ENCODE data around the gene SYNCRIP. TPM values are rescaled to one million over a fixed set of nuclear protein-coding genes. Genes with fewer than 3 reads are reported as not detected.
A peak's percentile ranks its signal among the peaks of the same experiment; 100 is the strongest.
"Not testable (repeated sequence)": the region's sequence is repeated elsewhere in the genome, so short reads cannot be mapped to it uniquely, and the experiment has no call there.

The SYNCRIP gene
- 118 TPM for total RNA-seq

DNA sequence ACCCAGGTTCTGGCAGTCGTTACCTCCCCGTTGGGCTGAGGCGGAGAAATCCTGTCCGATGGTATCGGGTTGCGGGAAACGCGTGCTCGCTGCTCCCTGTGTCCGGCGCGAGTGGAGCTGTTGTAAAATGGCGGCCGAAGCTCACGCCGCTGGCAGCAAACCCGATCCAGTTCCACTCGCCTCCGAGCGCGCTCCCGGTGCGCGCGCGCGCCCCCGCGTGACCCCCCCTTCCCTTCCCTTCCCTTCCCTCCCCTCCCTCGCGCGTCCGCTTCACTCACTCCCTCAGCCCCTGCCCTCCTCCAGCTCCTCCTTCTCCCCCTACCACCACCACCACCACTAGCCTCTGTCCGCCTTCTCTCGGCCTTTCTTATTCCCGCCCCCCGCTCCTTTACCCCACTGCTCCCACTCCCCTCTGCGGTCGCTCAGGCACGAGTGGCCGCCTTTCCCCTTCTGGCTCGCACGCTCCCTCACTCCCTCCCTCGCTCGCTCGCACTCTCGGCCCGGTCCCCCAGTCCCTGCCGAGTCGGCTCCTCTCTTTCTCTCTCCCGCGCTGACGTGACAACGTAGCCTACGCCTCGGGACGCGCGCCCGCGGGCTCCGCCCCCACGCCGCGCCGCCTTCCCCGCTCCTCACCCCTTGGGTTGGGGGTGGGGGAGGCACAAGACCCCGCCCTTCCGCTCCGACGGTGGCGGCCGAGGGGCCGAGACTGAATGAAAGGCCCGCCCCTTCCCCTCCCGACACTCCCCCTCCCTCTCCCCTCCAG, at the start of gene SYNCRIP:
SYNCRIP (minus strand) TSS at position 113 of the 763 bp plus-strand sequence. CDS start 1,447 bp downstream, outside the sequence.
- DNase-seq, result peak; percentile 98

DNA sequence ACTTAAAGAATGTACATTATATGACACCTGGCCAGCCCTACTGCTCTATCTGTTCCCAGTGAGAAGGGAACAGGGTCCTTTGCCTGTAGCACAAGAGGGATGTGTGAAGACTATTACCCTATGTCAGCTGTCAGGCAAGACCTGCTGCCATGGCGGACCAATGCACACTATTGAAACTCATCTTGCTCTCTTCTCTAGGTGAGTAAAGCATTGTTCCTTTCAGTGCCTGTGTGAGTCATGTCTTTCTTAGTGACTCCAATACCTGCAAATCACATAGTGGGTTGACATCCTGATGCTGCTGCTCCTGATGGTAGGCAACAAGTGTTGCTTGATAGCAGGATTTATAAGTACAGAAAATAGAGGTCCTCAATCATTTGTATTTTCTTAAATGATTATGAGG, 48.8 kb upstream of the SYNCRIP start:
- no peak for DNase-seq

GRCh38 chr6:85690071-85690470, 47.4 kb upstream of the SYNCRIP start:
- DNase-seq, result no peak

- DNase-seq, result no peak
Measured at GRCh38 chr6:85685713-85686112, 43.0 kb upstream of the SYNCRIP start.

- no peak for DNase-seq
Measured at GRCh38 chr6:85684809-85685171, 42.1 kb upstream of the SYNCRIP start.

DNA sequence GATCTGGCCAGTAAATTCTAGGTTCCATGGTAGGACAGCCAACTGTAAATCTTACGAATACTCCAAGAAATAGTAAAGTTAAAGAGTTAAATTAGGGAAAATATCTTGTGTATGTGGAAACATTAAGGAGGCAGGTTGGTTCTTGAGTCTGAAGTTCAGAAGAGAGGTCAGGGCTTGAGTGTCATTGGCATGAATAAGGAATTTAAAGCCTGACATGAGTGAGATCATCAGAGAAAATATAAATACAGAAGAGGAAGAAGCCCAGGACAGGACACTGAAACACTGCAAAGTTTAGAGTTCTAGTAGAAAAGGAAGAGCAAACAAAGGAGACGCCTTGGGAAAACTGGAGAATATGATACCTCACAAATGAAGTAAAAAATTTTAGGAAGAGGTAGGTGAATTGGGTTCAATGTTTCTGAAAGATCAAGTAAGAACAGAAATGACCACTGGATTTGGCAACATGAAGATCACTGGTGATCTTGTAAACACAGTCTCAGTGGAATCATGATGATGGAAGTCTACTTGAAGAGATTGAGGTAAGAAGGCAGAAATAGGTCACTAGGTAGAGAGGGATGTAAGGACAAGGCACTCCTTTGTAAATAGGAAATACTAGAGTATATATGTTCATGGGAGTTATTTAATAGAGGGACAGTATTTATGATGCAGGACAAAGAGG, 41.6 kb upstream of the SYNCRIP start:
- no peak for DNase-seq

- DNase-seq, result not testable (repeated sequence)
Measured at GRCh38 chr6:85681899-85682298, 39.2 kb upstream of the SYNCRIP start.

- no peak for DNase-seq
Measured at GRCh38 chr6:85680388-85680787, 37.7 kb upstream of the SYNCRIP start.

- no peak for DNase-seq
Measured at GRCh38 chr6:85679445-85680123, 36.9 kb upstream of the SYNCRIP start.

GRCh38 chr6:85678602-85679444, 36.1 kb upstream of the SYNCRIP start:
- DNase-seq, result peak; percentile 97

DNA sequence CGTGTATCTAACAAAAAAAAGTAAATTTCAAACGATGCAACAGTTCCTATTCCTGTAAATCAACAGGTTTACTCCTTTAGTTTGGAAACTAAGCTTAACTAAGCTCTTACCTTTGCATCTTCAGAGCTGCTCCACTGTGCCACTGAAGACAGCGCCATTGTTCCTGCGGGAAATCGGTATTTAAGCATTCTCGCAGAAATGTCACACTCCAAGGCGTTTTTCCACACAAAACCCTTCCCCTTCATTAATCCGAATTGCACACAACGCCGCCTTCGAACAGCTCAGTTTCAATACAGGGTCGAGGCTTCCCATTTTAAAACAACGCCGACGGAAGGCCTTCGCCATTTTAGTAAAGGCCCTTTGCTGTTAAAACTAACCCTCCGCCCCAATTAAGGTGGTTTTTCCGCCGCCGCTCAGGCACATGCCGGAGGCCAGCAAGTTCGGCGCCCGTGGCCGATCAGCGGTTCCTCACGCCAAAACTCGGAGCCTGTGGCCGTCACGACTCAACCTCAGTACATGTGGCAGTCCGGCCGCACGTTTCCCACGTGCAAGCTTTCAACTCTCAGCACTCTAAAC, 35.4 kb upstream of the SYNCRIP start:
- no peak for DNase-seq

DNA sequence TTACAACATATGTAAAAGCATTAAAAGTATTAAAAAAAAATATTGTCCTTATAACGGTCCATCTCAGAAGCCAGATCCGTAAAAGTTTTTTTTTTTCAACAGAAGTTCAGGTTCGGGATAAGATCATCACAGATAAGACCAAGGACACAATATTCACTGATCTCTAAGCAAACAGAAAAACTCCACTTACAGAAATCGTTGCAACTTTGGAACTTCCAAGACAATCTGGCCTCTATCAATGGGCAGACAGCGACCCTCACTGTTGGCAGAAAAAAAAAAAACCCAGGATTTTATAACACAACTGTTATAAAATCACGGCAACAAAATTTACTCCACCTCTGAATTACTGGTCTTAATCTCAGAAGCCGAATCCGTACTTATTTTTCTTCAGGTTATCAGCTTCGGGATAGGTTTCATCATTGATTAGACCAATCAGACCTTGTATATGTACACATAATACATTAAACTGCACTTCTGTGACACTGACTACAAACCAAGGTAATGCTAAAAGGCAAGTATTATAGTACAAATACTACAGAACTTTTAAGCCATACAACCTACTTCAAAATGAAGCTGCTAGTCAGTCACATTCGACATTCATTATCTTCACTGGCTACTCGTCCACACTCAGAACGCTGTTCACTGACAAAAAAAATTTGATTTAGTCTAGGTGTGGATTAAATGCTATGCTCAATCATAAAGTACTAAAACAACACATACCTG, 34.7 kb upstream of the SYNCRIP start:
- DNase-seq, result no peak

DNA sequence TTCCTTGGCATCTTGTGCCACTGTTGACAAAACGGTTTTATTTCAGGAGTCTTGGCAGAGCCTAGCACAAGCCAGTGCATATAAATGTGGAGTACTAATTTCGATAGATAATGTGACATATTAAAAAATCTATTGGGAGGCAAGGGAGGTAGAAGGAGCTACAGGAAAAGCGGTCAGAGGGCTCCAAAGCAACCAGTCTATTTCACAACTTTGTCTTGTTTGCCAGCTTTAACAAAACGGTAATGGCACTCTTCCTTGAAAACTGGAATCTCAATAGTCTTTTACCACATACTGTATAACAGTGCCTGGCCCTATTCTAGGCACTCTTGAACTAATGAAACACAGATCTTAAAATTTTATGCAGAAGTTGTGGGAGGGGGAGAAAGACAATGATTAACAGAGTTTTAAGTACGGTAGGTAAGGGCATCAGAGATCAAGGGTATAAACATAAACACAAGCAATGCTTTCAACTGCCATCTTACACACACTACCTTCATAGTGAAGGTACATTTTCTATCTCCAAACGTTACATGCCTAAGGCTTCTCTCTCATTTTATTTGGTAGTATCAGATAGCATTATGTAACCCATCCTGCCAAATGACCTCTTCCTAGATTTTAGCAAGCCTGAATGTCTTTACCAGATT, 33.5 kb upstream of the SYNCRIP start:
- DNase-seq, result no peak

- no peak for DNase-seq
Measured at GRCh38 chr6:85675030-85675819, 32.5 kb upstream of the SYNCRIP start.

DNA sequence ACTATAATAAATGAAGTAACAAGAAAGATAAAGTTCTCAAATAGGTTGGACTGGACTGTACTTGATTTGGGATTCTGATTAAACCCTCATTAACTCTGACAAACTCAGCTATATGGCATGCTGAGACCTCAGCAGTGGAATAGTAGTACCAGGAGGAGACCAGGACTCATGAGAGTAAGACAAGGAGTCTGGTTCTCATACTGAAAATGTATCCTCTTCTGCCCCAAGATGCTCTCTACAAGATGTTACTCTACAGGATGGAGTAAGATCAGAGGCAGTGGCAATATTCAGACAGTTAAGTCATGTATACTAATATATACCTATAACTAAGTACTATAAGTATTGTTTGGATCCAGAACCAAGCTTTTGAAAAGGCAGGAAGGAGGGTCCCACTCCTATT, 31.9 kb upstream of the SYNCRIP start:
- no peak for DNase-seq

- DNase-seq, result no peak
Measured at GRCh38 chr6:85673198-85674139, 30.8 kb upstream of the SYNCRIP start.

DNA sequence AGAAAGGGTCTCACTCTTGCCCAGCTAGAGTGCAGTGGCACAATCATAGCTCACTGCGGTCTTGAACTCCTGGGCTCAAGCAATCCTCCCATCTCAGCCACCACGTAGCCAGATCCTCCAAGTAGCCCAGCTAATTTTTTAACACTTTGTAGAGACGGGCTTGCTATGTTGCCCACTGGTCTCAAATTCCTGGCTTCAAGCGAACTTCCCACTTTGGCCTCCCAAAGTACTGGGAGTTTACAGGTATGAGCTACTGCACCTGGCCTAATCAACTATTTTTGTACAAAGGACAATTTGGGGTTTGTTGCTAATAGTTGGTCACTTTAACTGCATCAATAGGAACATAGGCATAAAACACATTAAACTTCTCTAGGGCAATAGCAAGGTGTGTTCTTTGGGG, 29.9 kb upstream of the SYNCRIP start:
- no peak for DNase-seq

DNA sequence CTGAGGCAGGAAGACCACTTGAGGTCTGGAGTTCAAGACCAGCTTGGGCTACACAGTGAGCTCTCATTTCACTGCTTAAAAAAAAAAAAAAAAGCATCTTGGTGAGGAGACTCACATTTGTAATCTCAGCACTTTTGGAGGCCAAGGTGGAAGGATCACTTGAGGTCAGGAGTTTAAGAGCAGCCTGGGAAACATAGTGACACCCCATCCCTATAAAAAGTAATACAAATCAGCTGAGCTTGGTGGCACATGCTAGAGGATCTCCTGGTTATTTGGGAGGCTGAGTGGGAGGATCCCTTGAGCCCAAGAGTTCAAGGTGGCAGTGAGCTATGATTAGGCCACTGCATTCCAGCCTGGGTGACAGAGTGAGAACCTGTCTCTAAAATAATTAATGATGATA, 29.4 kb upstream of the SYNCRIP start:
- no peak for DNase-seq

- no peak for DNase-seq
Measured at GRCh38 chr6:85670573-85670972, 27.9 kb upstream of the SYNCRIP start.
